T-helper 1 cell treated with Interleukin-12 subunit alpha and Interleukin-12 subunit beta and Interleukin-4 antibody, amounts not matched to agents 30 ng/mL and 1 ng/mL, for 36 hours (primary cell): ENCODE results near the gene RGS18. TPM values are rescaled to one million over a fixed set of nuclear protein-coding genes. Genes with fewer than 3 reads are reported as not detected.

Experiments used
- total RNA-seq: library from RNA; stranded (reverse); gene quantifications from 2 replicates; pipeline ENCODE4 v1.2.3, GENCODE V29; 2022

Gene RGS18
- total RNA-seq, 1 donor from 2014 or later, result 0.20 TPM

Other genes starting within 250 kb of the RGS18 start
- gene RGS21, start 158.5 kb downstream of the RGS18 start, total RNA-seq, result not detected in 2 replicates